Activated CD8-positive, alpha-beta T cell treated with anti-CD3 and anti-CD28 coated beads for 36 hours (primary cell): Measurements from ENCODE around the gene UNK. TPM values are rescaled to one million over a fixed set of nuclear protein-coding genes. Genes with fewer than 3 reads are reported as not detected.
A peak's percentile ranks its signal among the peaks of the same experiment; 100 is the strongest.

ENCODE experiments used
- ATAC-seq: fragments of 200-7000 bp; cut with Tn5 transposase; one replicate; pipeline ENCODE4 v1.10.0; 2021; ENCODE audit warnings: mild to moderate bottlenecking, moderate library complexity
- CTCF ChIA-PET: fragments of 350-600 bp; sonication (Branson Sonifier 250); formaldehyde crosslinking; loops from one replicate; lab custom pipeline; 2021; ENCODE audit warnings: antibody characterized with exemption; lab: Charles Lee
- POLR2A ChIA-PET: fragments of 350-600 bp; sonication (Branson Sonifier 250); formaldehyde crosslinking; loops from one replicate; lab custom pipeline; 2021; ENCODE audit warnings: antibody characterized with exemption; lab: Charles Lee
- DNase-seq: peaks from one replicate; pipeline ENCODE4 v3.0.0-alpha.2; 2020
- H3K27ac Mint-ChIP-seq: one replicate; pipeline ENCODE4 v1.8.0; 2021; ENCODE audit warnings: mild to moderate bottlenecking, mixed read lengths
- H3K27me3 Mint-ChIP-seq: one replicate; pipeline ENCODE4 v1.8.0; 2021; ENCODE audit warnings: mixed read lengths
- H3K36me3 Mint-ChIP-seq: one replicate; pipeline ENCODE4 v1.8.0; 2021; ENCODE audit warnings: low read depth, mixed read lengths
- H3K4me1 Mint-ChIP-seq: one replicate; pipeline ENCODE4 v1.8.0; 2021; ENCODE audit warnings: low read depth, mixed read lengths
- H3K4me3 Mint-ChIP-seq: one replicate; pipeline ENCODE4 v1.8.0; 2021; ENCODE audit warnings: mild to moderate bottlenecking, moderate library complexity, mixed read lengths
- H3K9me3 Mint-ChIP-seq: one replicate; pipeline ENCODE4 v1.8.0; 2021; ENCODE audit warnings: mixed read lengths
- CTCF ChIP-seq: fragments of 200-600 bp; IDR thresholded peaks from one replicate; pipeline ENCODE4 v1.8.0; 2022; ENCODE audit warnings: antibody characterized with exemption, mild to moderate bottlenecking
- intact Hi-C: fragments of 100-400 bp; cut with micrococcal nuclease; formaldehyde crosslinking; loops from one replicate; pipeline ENCODE4 v1.10.0; 2022
- total RNA-seq, 2 experiments: library from RNA; stranded (reverse); gene quantifications; one replicate each; pipeline ENCODE4 v1.2.3, GENCODE V29; 2021

Gene UNK
- total RNA-seq, 2 experiments from 2014 or later, result 26.4 to 26.6 TPM

- Mint-ChIP-seq H3K4me3 (peak within 1 kb of the TSS; percentile 79), H3K27me3 (no peaks in the 10 kb centered on the region), H3K27ac (peak within 1 kb of the TSS; percentile 78), H3K4me1 (peaks cover 10% of the 10 kb centered on the region), H3K9me3 (no peaks in the 10 kb centered on the region), H3K36me3 (no peaks in the 10 kb centered on the region)
- ATAC-seq (peak; percentile 96), DNase-seq (peak; percentile 81)
- intact Hi-C loops, result no loop called here
- peak; percentile 78 for TF ChIP-seq CTCF
- ChIA-PET POLR2A (interaction anchor here (0.5 to 11.2 kb wide), 10 partner anchors 11 to 518 kb away, joined by 3 to 215 read pairs (median 4); partner anchors contain the start of genes UNC13D and UNK), CTCF (interaction anchor here (0.7 to 8.7 kb wide), 27 partner anchors 8 to 250 kb away, joined by 3 to 92 read pairs (median 4); partner anchors contain the start of genes TRIM65, UNK and WBP2)
Measured at GRCh38 chr17:75764711-75765421, 19.7 kb upstream of the UNK start, which contains the start of gene GALK1. TSS of gene GALK1 (minus strand) at chr17:75765192. CDS start at chr17:75765136, 56 bp downstream.

GRCh38 chr17:75765981-75766380, 18.6 kb upstream of the UNK start:
- no peak for TF ChIP-seq CTCF
- H3K27ac Mint-ChIP-seq, result no peak overlapping the region
- intact Hi-C loops, result no loop called here
- DNase-seq, result no peak
- ChIA-PET POLR2A (interaction anchor here (2.3 to 11.2 kb wide), 4 partner anchors 10 to 78 kb away, joined by 7 to 215 read pairs (median 18); partner anchors contain the start of genes UNC13D and UNK), CTCF (interaction anchor here (1.0 to 8.7 kb wide), 12 partner anchors 11 to 239 kb away, joined by 3 to 92 read pairs (median 13); partner anchors contain the start of gene TRIM65)
- H3K9me3 Mint-ChIP-seq, result no peaks in the 10 kb centered on the region
- no peak for ATAC-seq
- H3K4me1 Mint-ChIP-seq, result peaks cover 10% of the 10 kb centered on the region
- no peak overlapping the region for H3K4me3 Mint-ChIP-seq
- H3K36me3 Mint-ChIP-seq, result no peaks in the 10 kb centered on the region
- H3K27me3 Mint-ChIP-seq, result no peaks in the 10 kb centered on the region

- Mint-ChIP-seq H3K4me3 (no peak overlapping the region), H3K36me3 (no peaks in the 10 kb centered on the region), H3K27ac (no peak overlapping the region), H3K4me1 (peaks cover 9% of the 10 kb centered on the region), H3K27me3 (no peaks in the 10 kb centered on the region), H3K9me3 (no peaks in the 10 kb centered on the region)
- CTCF ChIA-PET, result interaction anchor here (0.9 kb wide), 1 partner anchor 14 kb away, joined by 3 read pairs; no protein-coding TSS in a partner anchor
- intact Hi-C loops, result no loop called here
- DNase-seq (no peak), ATAC-seq (no peak)
- no peak for TF ChIP-seq CTCF
- POLR2A ChIA-PET, result interaction anchor here (2.1 kb wide), 1 partner anchor 10 kb away, joined by 20 read pairs; no protein-coding TSS in a partner anchor
Measured at GRCh38 chr17:75767881-75768280, 16.7 kb upstream of the UNK start.

GRCh38 chr17:75769536-75769935, 15.1 kb upstream of the UNK start:
- H3K36me3 Mint-ChIP-seq, result no peaks in the 10 kb centered on the region
- ATAC-seq, result no peak

More at GRCh38 chr17:75769536-75769935, 15.1 kb upstream of the UNK start:
- no peak for DNase-seq
- H3K4me1 Mint-ChIP-seq, result peaks cover 2% of the 10 kb centered on the region
- no peak overlapping the region for H3K27ac Mint-ChIP-seq
- no peak overlapping the region for H3K4me3 Mint-ChIP-seq
- H3K9me3 Mint-ChIP-seq, result no peaks in the 10 kb centered on the region
- intact Hi-C loops, result no loop called here
- ChIA-PET CTCF (interaction anchor here (1.3 to 1.5 kb wide), 3 partner anchors 14 to 19 kb away, joined by 3 to 7 read pairs (median 6); no protein-coding TSS in a partner anchor), POLR2A (interaction anchor here (0.7 to 1.6 kb wide), 2 partner anchors 9 to 16 kb away, joined by 3 to 7 read pairs; no protein-coding TSS in a partner anchor)
- H3K27me3 Mint-ChIP-seq, result no peaks in the 10 kb centered on the region
- no peak for TF ChIP-seq CTCF
